Smooth muscle cell (in vitro differentiated cells): Measurements from ENCODE around the gene DYNLRB1. TPM values are rescaled to one million over a fixed set of nuclear protein-coding genes. Genes with fewer than 3 reads are reported as not detected.

Source experiments
- DNase-seq: peaks from one replicate; lab custom pipeline; 2025; ENCODE audit not compliant: unreplicated experiment; lab: John Stamatoyannopoulos, UW
- H2AFZ ChIP-seq: fragments of 200-600 bp; sonication (generic); 2 replicates; pipeline ENCODE4 v1.6.0; 2016; ENCODE audit warnings: antibody characterized with exemption, low read depth, mild to moderate bottlenecking
- H3F3A ChIP-seq: fragments of 200-600 bp; sonication (generic); 2 replicates; pipeline ENCODE4 v1.6.0; 2017; ENCODE audit warnings: antibody characterized with exemption, low read depth
- H3K27ac ChIP-seq: fragments of 200-600 bp; sonication (generic); 2 replicates; pipeline ENCODE4 v1.5.1; 2016; ENCODE audit warnings: low read depth, mild to moderate bottlenecking
- H3K27me3 ChIP-seq: fragments of 200-600 bp; sonication (generic); 2 replicates; pipeline ENCODE4 v1.6.1; 2016; ENCODE audit warnings: low read depth, mild to moderate bottlenecking
- H3K36me3 ChIP-seq: fragments of 200-600 bp; sonication (generic); 2 replicates; pipeline ENCODE4 v1.5.1; 2016; ENCODE audit warnings: low read depth
- H3K4me1 ChIP-seq: fragments of 200-600 bp; sonication (generic); 2 replicates; pipeline ENCODE4 v1.5.1; 2016; ENCODE audit warnings: low read depth
- H3K4me2 ChIP-seq: fragments of 200-600 bp; sonication (generic); 2 replicates; pipeline ENCODE4 v1.6.0; 2016; ENCODE audit warnings: mild to moderate bottlenecking
- H3K4me3 ChIP-seq: fragments of 200-600 bp; sonication (generic); 2 replicates; pipeline ENCODE4 v1.5.1; 2016; ENCODE audit warnings: mild to moderate bottlenecking
- H3K79me2 ChIP-seq: fragments of 200-600 bp; sonication (generic); 2 replicates; pipeline ENCODE4 v1.6.0; 2016; ENCODE audit warnings: low read depth, mild to moderate bottlenecking
- H3K9ac ChIP-seq: fragments of 200-600 bp; sonication (generic); 2 replicates; pipeline ENCODE4 v1.6.0; 2016; ENCODE audit warnings: low read depth
- H3K9me3 ChIP-seq: fragments of 200-600 bp; sonication (generic); replicated peaks from 2 replicates; pipeline ENCODE4 v1.5.1; 2016; ENCODE audit warnings: low read depth
- H4K20me1 ChIP-seq: fragments of 200-600 bp; sonication (generic); 2 replicates; pipeline ENCODE4 v1.6.0; 2016; ENCODE audit warnings: low read depth
- CTCF ChIP-seq: fragments of 200-600 bp; sonication (generic); IDR thresholded peaks from 2 replicates; pipeline ENCODE4 v1.5.1; 2017; ENCODE audit warnings: borderline replicate concordance, mild to moderate bottlenecking, antibody characterized with exemption; ENCODE audit not compliant: insufficient read depth, poor library complexity, severe bottlenecking
- WGBS: methylation state at CpG from one replicate; pipeline ENCODE4 v1.1.7; 2016; ENCODE audit warnings: low lambda C conversion rate; 5-methylcytosine and 5-hydroxymethylcytosine counted together
- polyA plus RNA-seq: library from polyadenylated mRNA; unstranded; fragments of >200 nt; fragmentation: Nextera tagmentation; extraction: Ambion mirVana; gene quantifications from 2 replicates; pipeline ENCODE4 v1.2.1, GENCODE V29; 2016
- total RNA-seq: library from RNA; depleted of rRNA; stranded (reverse); fragments of >200 nt; gene quantifications from 2 replicates; pipeline ENCODE4 v1.2.3, GENCODE V29; 2014

DYNLRB1 gene
- total and polyA plus RNA-seq, 2 experiments from 2014 or later, result 202 to 224 TPM

GRCh38 chr20:34542439-34542838 is 26.2 kb downstream of the DYNLRB1 start:
- Histone ChIP-seq H2AFZ (no peak overlapping the region), H3K36me3 (peaks cover 8% of the 10 kb centered on the region), H3K9me3 (no peaks in the 10 kb centered on the region), H3K4me2 (no peak overlapping the region), H3K4me1 (no peaks in the 10 kb centered on the region), H3K27me3 (no peaks in the 10 kb centered on the region), H3K27ac (no peak overlapping the region), H3K4me3 (no peak overlapping the region), H3F3A (no peaks in the 10 kb centered on the region), H3K9ac (no peak overlapping the region), H4K20me1 (peaks cover 20% of the 10 kb centered on the region), H3K79me2 (no peaks in the 10 kb centered on the region)
- no peak for DNase-seq
- 96% methylated on average over 6 of the region's 6 CpGs for WGBS
- no peak for TF ChIP-seq CTCF

GRCh38 chr20:34543463-34544056 is 27.3 kb downstream of the DYNLRB1 start:
- Histone ChIP-seq H3K27ac (no peak overlapping the region), H3K4me3 (no peak overlapping the region), H3K4me2 (no peak overlapping the region), H3K4me1 (no peaks in the 10 kb centered on the region), H3K36me3 (peaks cover 8% of the 10 kb centered on the region), H3K79me2 (no peaks in the 10 kb centered on the region), H4K20me1 (peaks cover 13% of the 10 kb centered on the region), H3K27me3 (no peaks in the 10 kb centered on the region), H3F3A (no peaks in the 10 kb centered on the region), H3K9ac (no peak overlapping the region), H2AFZ (no peak overlapping the region), H3K9me3 (no peaks in the 10 kb centered on the region)
- no peak for DNase-seq
- TF ChIP-seq CTCF, result no peak
- WGBS, result 83% methylated on average over 12 of the region's 12 CpGs

GRCh38 chr20:34544109-34544796 is 28.0 kb downstream of the DYNLRB1 start:
- Histone ChIP-seq H3K9me3 (no peaks in the 10 kb centered on the region), H4K20me1 (peaks cover 6% of the 10 kb centered on the region), H3K4me1 (no peaks in the 10 kb centered on the region), H3K4me2 (no peak overlapping the region), H3K4me3 (no peak overlapping the region), H3K27ac (no peak overlapping the region), H3K27me3 (no peaks in the 10 kb centered on the region), H3K9ac (no peak overlapping the region), H3K79me2 (no peaks in the 10 kb centered on the region), H3K36me3 (peaks cover 6% of the 10 kb centered on the region), H2AFZ (no peak overlapping the region), H3F3A (no peaks in the 10 kb centered on the region)
- TF ChIP-seq CTCF, result no peak
- 50% methylated on average over 19 of the region's 19 CpGs for WGBS
- DNase-seq, result no peak
